RWPE1 (cell line): Measurements from ENCODE around the gene HIVEP2.

ENCODE experiments used
- CTCF ChIA-PET: fragments of 350-600 bp; sonication (Branson Sonifier 250); formaldehyde crosslinking; extraction: SDS; loops from one replicate; lab custom pipeline; 2021; lab: Yijun Ruan, JAX
- POLR2A ChIA-PET: fragments of 400-600 bp; formaldehyde crosslinking; extraction: SDS; loops from one replicate; lab custom pipeline; 2020; ENCODE audit warnings: antibody characterized with exemption; ENCODE audit not compliant: low non-redundant PET; lab: Yijun Ruan, JAX
- DNase-seq: peaks from one replicate; pipeline ENCODE4 v3.0.0; 2012; ENCODE audit warnings: low spot score
- H3K27ac ChIP-seq: fragments of 450-650 bp; 2 replicates; pipeline ENCODE4 v1.5.1; 2017
- TF ChIP-seq, protein P1 (sequence below): fragments of 450-650 bp; conservative IDR thresholded peaks from 2 replicates; pipeline ENCODE4 v1.5.1; 2017; ENCODE audit warnings: low read depth, mild to moderate bottlenecking

The HIVEP2 gene

DNA sequence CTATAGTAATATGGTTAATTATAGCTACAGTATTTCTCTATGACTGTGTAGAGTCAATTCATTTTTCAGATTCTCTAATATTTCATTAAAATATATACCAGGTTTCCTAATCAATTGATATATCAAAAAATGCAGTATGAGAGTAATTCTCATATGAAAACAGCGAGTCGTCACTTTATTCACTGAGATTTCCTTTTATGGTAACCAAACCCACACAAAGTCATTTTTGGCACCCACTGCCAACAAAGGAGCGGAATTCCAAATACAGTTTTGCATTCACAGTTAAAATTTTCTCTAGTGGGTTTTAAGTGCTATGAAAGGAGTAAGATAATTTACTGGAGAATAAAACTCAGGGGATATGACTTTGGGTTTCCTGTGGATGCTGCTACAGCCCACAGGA is 163.8 kb downstream of the HIVEP2 start:
- POLR2A ChIA-PET = no interaction called here
- no peak for DNase-seq
- no peak overlapping the region for H3K27ac ChIP-seq
- CTCF ChIA-PET = no interaction called here
- TF ChIP-seq, protein P1, sequence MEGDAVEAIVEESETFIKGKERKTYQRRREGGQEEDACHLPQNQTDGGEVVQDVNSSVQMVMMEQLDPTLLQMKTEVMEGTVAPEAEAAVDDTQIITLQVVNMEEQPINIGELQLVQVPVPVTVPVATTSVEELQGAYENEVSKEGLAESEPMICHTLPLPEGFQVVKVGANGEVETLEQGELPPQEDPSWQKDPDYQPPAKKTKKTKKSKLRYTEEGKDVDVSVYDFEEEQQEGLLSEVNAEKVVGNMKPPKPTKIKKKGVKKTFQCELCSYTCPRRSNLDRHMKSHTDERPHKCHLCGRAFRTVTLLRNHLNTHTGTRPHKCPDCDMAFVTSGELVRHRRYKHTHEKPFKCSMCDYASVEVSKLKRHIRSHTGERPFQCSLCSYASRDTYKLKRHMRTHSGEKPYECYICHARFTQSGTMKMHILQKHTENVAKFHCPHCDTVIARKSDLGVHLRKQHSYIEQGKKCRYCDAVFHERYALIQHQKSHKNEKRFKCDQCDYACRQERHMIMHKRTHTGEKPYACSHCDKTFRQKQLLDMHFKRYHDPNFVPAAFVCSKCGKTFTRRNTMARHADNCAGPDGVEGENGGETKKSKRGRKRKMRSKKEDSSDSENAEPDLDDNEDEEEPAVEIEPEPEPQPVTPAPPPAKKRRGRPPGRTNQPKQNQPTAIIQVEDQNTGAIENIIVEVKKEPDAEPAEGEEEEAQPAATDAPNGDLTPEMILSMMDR = no peak

GRCh38 chr6:142773859-142774648 is 170.9 kb downstream of the HIVEP2 start:
- DNase-seq = no peak
- H3K27ac ChIP-seq = no peak overlapping the region
- TF ChIP-seq, protein P1 = no peak
- POLR2A ChIA-PET = no interaction called here
- CTCF ChIA-PET = no interaction called here

DNA sequence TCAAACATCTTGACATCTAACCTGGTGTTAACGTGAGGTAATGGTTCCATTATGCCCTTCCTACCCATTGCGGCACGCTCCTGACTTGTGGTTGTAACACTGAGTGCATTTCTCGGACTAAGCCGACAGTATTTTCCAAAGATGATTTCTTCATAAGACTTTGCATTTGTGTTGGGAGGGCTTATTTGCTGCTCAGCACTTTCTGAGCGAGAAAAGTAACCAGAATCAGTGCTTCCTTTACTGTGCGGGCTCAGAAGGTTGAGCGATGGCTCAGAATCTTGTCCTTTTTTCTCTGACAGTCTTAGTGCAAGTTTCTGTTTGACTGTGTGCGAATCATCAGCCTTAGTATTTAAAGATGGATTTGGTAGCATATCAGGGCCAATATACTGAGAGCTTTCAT is 171.7 kb downstream of the HIVEP2 start:
- TF ChIP-seq, protein P1 = no peak
- ChIA-PET POLR2A (no interaction called here), CTCF (interaction anchor here (0.7 kb wide), 1 partner anchor 1588 kb away, joined by 3 read pairs; no protein-coding TSS in a partner anchor)
- H3K27ac ChIP-seq = no peak overlapping the region
- no peak for DNase-seq

DNA sequence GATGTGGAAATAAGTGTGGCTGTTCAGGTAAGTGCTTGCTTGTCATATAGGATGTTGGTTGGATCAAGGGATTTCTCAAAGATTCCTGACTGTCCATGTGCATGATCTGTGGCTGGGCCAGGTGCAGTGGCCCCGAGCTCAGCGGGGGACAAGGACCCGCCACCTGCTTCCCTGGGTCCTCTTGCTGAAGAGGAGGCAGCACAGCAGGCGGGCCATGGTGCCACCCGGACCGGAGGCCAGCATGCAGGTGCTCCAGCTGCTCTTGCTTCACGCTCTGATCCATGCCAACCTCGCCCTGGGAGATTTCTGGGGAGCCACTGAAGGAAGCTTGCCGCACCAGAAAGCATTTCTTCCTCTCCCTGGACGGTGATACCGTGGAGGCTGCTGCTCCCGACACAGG is 173.8 kb downstream of the HIVEP2 start:
- TF ChIP-seq, protein P1 = no peak
- ChIA-PET CTCF (no interaction called here), POLR2A (no interaction called here)
- H3K27ac ChIP-seq = no peak overlapping the region
- no peak for DNase-seq

- H3K27ac ChIP-seq = no peak overlapping the region
- ChIA-PET CTCF (no interaction called here), POLR2A (no interaction called here)
- no peak for DNase-seq
- TF ChIP-seq, protein P1 = no peak
Observed at GRCh38 chr6:142765306-142765705, 179.7 kb downstream of the HIVEP2 start.

DNA sequence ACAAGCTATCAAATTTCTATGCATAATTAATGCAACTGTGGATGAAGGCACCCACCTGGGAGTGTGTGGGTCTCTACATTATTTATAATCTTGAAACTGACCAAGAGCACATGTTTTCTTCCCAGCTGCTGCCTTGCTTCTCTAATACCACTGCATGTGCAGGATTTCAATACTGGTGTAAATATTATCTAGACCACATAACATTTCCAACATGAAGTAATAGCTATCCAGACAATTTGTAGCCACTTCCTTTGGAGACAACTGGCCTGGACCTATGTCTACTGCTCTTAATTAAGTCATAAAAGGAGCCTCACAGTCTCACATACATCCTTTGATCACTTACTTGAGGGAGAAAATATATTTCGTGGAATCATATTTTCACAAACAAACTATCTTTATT is 180.7 kb downstream of the HIVEP2 start:
- DNase-seq = no peak
- no peak overlapping the region for H3K27ac ChIP-seq
- ChIA-PET POLR2A (no interaction called here), CTCF (no interaction called here)
- TF ChIP-seq, protein P1 = no peak
